CD4-positive, alpha-beta T cell (primary cell): Measurements from ENCODE around the gene ARHGAP42. TPM values are rescaled to one million over a fixed set of nuclear protein-coding genes. Genes with fewer than 3 reads are reported as not detected.

Source experiments
- ATAC-seq: fragments of 200-7000 bp; cut with Tn5 transposase; one replicate; pipeline ENCODE4 v1.10.0; 2022; ENCODE audit warnings: mild to moderate bottlenecking; ENCODE audit not compliant: poor library complexity
- CTCF ChIA-PET: fragments of 350-600 bp; sonication (Branson Sonifier 250); formaldehyde crosslinking; loops from one replicate; lab custom pipeline; 2021; ENCODE audit warnings: antibody characterized with exemption, inconsistent platforms; lab: Charles Lee
- POLR2A ChIA-PET: fragments of 350-600 bp; sonication (Branson Sonifier 250); formaldehyde crosslinking; loops from one replicate; lab custom pipeline; 2021; ENCODE audit warnings: antibody characterized with exemption, inconsistent platforms; lab: Charles Lee
- DNase-seq, 14 experiments: peaks; one replicate each; pipeline ENCODE4 v3.0.0-alpha.2; 2013 to 2020; ENCODE audit warnings: mixed read lengths in 2 of 14
- H3K27ac ChIP-seq, 2 donors: one replicate each; pipeline versions ENCODE4 v1.5.1 to v1.7.0; 2013; ENCODE audit warnings: low read length in 2 of 2, low read depth in 1 of 2, mild to moderate bottlenecking in 1 of 2
- H3K27me3 ChIP-seq, 2 experiments: 1 replicate in 1 of 2; 2 replicates in 1 of 2; pipeline versions ENCODE4 v1.6.1 to v1.7.0; 2013; ENCODE audit warnings: low read length in 2 of 2, control low read depth in 1 of 2, mild to moderate bottlenecking in 1 of 2, moderate library complexity in 1 of 2; ENCODE audit not compliant: insufficient read depth in 2 of 2, control insufficient read depth in 1 of 2
- H3K36me3 ChIP-seq: one replicate; pipeline ENCODE4 v1.6.1; 2013; ENCODE audit warnings: low read length, control low read depth; ENCODE audit not compliant: insufficient read depth
- H3K4me1 ChIP-seq: one replicate; pipeline ENCODE4 v1.6.1; 2013; ENCODE audit warnings: low read length, control low read depth; ENCODE audit not compliant: insufficient read depth
- H3K4me3 ChIP-seq: one replicate; pipeline ENCODE4 v1.5.1; 2013; ENCODE audit warnings: mild to moderate bottlenecking, low read length, moderate library complexity
- H3K9me3 ChIP-seq, 2 experiments: 1 replicate in 1 of 2; 2 replicates in 1 of 2; pipeline versions ENCODE4 v1.6.1 to v1.7.0; 2013; ENCODE audit warnings: low read length in 2 of 2, mild to moderate bottlenecking in 2 of 2, control low read depth in 1 of 2, moderate library complexity in 1 of 2; ENCODE audit not compliant: control insufficient read depth in 1 of 2, insufficient read depth in 1 of 2
- H3K27ac Mint-ChIP-seq: one replicate; pipeline ENCODE4 v1.8.0; 2020; ENCODE audit warnings: mixed read lengths
- H3K27me3 Mint-ChIP-seq: one replicate; pipeline ENCODE4 v1.8.0; 2021; ENCODE audit warnings: mixed read lengths
- H3K36me3 Mint-ChIP-seq: one replicate; pipeline ENCODE4 v1.8.0; 2021; ENCODE audit warnings: low read depth, mixed read lengths
- H3K4me1 Mint-ChIP-seq: one replicate; pipeline ENCODE4 v1.8.0; 2021; ENCODE audit warnings: low read depth, mixed read lengths
- H3K4me3 Mint-ChIP-seq: one replicate; pipeline ENCODE4 v1.8.0; 2020; ENCODE audit warnings: mild to moderate bottlenecking, mixed read lengths
- H3K9me3 Mint-ChIP-seq: one replicate; pipeline ENCODE4 v1.8.0; 2020; ENCODE audit warnings: mixed read lengths
- CTCF ChIP-seq: fragments of 200-600 bp; IDR thresholded peaks from one replicate; pipeline ENCODE4 v1.8.0; 2022; ENCODE audit warnings: antibody characterized with exemption, mild to moderate bottlenecking
- intact Hi-C, 2 experiments: fragments of 100-400 bp; cut with DNase I in 1 of 2; cut with micrococcal nuclease in 1 of 2; formaldehyde crosslinking; loops; one replicate each; pipeline versions ENCODE4 v1.15.1 to v1.9.0; 2023 to 2025; cut with DNase I, micrococcal nuclease
- total RNA-seq, 174 experiments: library from RNA in 2 of 174; stranded (reverse) in 2 of 174; gene quantifications; one replicate each; pipeline ENCODE4 v1.2.3 and lab custom pipeline; 2021 to 2026

The ARHGAP42 gene
- total RNA-seq, 2 experiments from 2014 or later: not detected

GRCh38 chr11:100766764-100767163 is 79.7 kb downstream of the ARHGAP42 start:
- Mint-ChIP-seq H3K4me1 (no peaks in the 10 kb centered on the region), H3K27me3 (no peaks in the 10 kb centered on the region), H3K36me3 (no peaks in the 10 kb centered on the region), H3K27ac (no peak overlapping the region), H3K4me3 (no peak overlapping the region), H3K9me3 (peaks cover 3% of the 10 kb centered on the region)
- intact Hi-C loops: no loop called here
- no peak for ATAC-seq
- Histone ChIP-seq H3K4me1 (no peaks in the 10 kb centered on the region), H3K27me3 (no peaks in the 10 kb centered on the region), H3K27ac (no peak overlapping the region), H3K36me3 (no peaks in the 10 kb centered on the region), H3K9me3 (no peaks in the 10 kb centered on the region), H3K4me3 (no peak overlapping the region)
- TF ChIP-seq CTCF: no peak
- ChIA-PET CTCF (no interaction called here), POLR2A (no interaction called here)
- no peak for DNase-seq

- ATAC-seq (no peak), DNase-seq (no peak)
- no peak overlapping the region for H3K4me3 ChIP-seq
- no peaks in the 10 kb centered on the region for H3K36me3 Mint-ChIP-seq
- H3K9me3 ChIP-seq: no peaks in the 10 kb centered on the region
- H3K4me3 Mint-ChIP-seq: no peak overlapping the region
- no peaks in the 10 kb centered on the region for H3K36me3 ChIP-seq
- no peaks in the 10 kb centered on the region for H3K27me3 ChIP-seq
- intact Hi-C loops: no loop called here
- TF ChIP-seq CTCF: no peak
- H3K4me1 Mint-ChIP-seq: no peaks in the 10 kb centered on the region
- no peaks in the 10 kb centered on the region for H3K27me3 Mint-ChIP-seq
- H3K9me3 Mint-ChIP-seq: peaks cover 3% of the 10 kb centered on the region
- H3K4me1 ChIP-seq: no peaks in the 10 kb centered on the region
- ChIA-PET CTCF (interaction anchor here (0.6 kb wide), 1 partner anchor 10 kb away, joined by 4 read pairs; no protein-coding TSS in a partner anchor), POLR2A (no interaction called here)
- H3K27ac Mint-ChIP-seq: no peak overlapping the region
- H3K27ac ChIP-seq: no peak overlapping the region
Observed at GRCh38 chr11:100769165-100769564, 82.1 kb downstream of the ARHGAP42 start.

GRCh38 chr11:100769617-100770016 is 82.5 kb downstream of the ARHGAP42 start:
- CTCF ChIA-PET: interaction anchor here (0.6 kb wide), 1 partner anchor 11 kb away, joined by 4 read pairs; no protein-coding TSS in a partner anchor
- no peak for ATAC-seq

More at GRCh38 chr11:100769617-100770016, 82.5 kb downstream of the ARHGAP42 start:
- TF ChIP-seq CTCF: no peak
- POLR2A ChIA-PET: no interaction called here
- H3K4me1 ChIP-seq: no peaks in the 10 kb centered on the region
- intact Hi-C loops: no loop called here
- DNase-seq: no peak
- H3K4me3 ChIP-seq: no peak overlapping the region
- no peaks in the 10 kb centered on the region for H3K9me3 ChIP-seq
- Mint-ChIP-seq H3K27ac (no peak overlapping the region), H3K36me3 (no peaks in the 10 kb centered on the region), H3K4me3 (no peak overlapping the region), H3K9me3 (peaks cover 6% of the 10 kb centered on the region), H3K27me3 (no peaks in the 10 kb centered on the region), H3K4me1 (no peaks in the 10 kb centered on the region)
- H3K27ac ChIP-seq: no peak overlapping the region
- no peaks in the 10 kb centered on the region for H3K27me3 ChIP-seq
- no peaks in the 10 kb centered on the region for H3K36me3 ChIP-seq
